Measurements from ENCODE around the gene GNG12.

DNA sequence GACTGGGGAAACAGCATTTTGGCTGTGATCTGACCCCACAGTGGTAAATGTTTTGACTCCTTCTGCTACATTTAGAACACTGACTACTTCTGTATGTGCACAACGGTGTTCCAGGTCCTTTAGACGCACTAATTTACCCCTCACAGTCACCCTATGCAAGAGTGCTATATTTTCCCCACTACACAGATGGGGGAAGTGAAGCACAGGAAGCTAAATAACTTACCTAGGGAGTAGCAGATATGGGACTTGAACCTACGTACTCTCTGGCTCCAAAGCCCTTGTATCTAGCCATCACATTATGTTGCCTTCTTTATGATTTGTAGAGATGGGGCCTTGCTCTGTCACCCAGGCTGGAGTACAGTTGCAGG is 99.0 kb downstream of the GNG12 start:
- TF ChIP-seq HNRNPUL1 (IDR thresholded peaks at IDR 0.05; ENCODE audit: low read length) (no peak), CTCF (IDR thresholded peaks at IDR 0.05 in 2 of 3, conservative IDR thresholded peaks at IDR 0.05 in 1 of 3; ENCODE audit: insufficient read depth in 2 of 3, low read depth in 1 of 3, low read length in 3 of 3) (no peak), FOXJ3 (CRISPR knock-in tag; IDR thresholded peaks at IDR 0.05) (no peak), NFYB (IDR thresholded peaks at IDR 0.05; ENCODE audit: extremely low read depth, insufficient read length) (no peak), SETDB1 (IDR thresholded peaks at IDR 0.05; ENCODE audit: low read length) (no peak)
- TF ChIP-seq, protein P1, sequence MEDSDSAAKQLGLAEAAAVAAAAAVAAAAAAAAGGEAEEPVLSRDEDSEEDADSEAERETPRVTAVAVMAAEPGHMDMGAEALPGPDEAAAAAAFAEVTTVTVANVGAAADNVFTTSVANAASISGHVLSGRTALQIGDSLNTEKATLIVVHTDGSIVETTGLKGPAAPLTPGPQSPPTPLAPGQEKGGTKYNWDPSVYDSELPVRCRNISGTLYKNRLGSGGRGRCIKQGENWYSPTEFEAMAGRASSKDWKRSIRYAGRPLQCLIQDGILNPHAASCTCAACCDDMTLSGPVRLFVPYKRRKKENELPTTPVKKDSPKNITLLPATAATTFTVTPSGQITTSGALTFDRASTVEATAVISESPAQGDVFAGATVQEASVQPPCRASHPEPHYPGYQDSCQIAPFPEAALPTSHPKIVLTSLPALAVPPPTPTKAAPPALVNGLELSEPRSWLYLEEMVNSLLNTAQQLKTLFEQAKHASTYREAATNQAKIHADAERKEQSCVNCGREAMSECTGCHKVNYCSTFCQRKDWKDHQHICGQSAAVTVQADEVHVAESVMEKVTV (CRISPR knock-in tag; IDR thresholded peaks at IDR 0.05): no peak

Data from K562 (cell line).